Left lung (tissue), 10 donors: ENCODE data around the gene FAM131C. TPM values are rescaled to one million over a fixed set of nuclear protein-coding genes. Genes with fewer than 3 reads are reported as not detected.
"Not testable (repeated sequence)": the region's sequence is repeated elsewhere in the genome, so short reads cannot be mapped to it uniquely, and the experiment has no call there.

Experiments used
- ATAC-seq: fragments of 200-7000 bp; cut with Tn5 transposase; one replicate; pipeline ENCODE4 v1.9.1; 2020; ENCODE audit warnings: moderate library complexity
- DNase-seq, 4 donors: peaks; one replicate each; pipeline ENCODE4 v3.0.0-alpha.2; 2013 to 2020
- H3K27ac ChIP-seq, 2 donors: fragments of 200-600 bp; sonication (generic) in 1 of 2; one replicate each; pipeline versions ENCODE4 v1.5.0 to v1.8.0; 2020 to 2021
- H3K27me3 ChIP-seq, 2 donors: fragments of 200-600 bp; sonication (generic) in 1 of 2; one replicate each; pipeline versions ENCODE4 v1.5.0 to v1.8.0; 2020 to 2021
- H3K36me3 ChIP-seq, 2 donors: fragments of 200-600 bp; sonication (generic) in 1 of 2; one replicate each; pipeline versions ENCODE4 v1.5.0 to v1.8.0; 2020 to 2021
- H3K4me1 ChIP-seq, 2 donors: fragments of 200-600 bp; one replicate each; pipeline ENCODE4 v1.8.0; 2021
- H3K4me3 ChIP-seq, 2 donors: fragments of 200-600 bp; sonication (generic) in 1 of 2; one replicate each; pipeline versions ENCODE4 v1.5.0 to v1.8.0; 2020 to 2021; ENCODE audit warnings: mild to moderate bottlenecking in 1 of 2
- H3K9me3 ChIP-seq, 2 donors: fragments of 200-600 bp; sonication (generic) in 1 of 2; one replicate each; pipeline versions ENCODE4 v1.5.0 to v1.8.0; 2020 to 2021
- CTCF ChIP-seq, 2 donors: fragments of 200-600 bp; sonication (generic) in 1 of 2; IDR thresholded peaks; one replicate each; pipeline versions ENCODE4 v1.5.0 to v1.8.0; 2021; ENCODE audit warnings: antibody characterized with exemption in 2 of 2
- intact Hi-C, 2 donors: fragments of 100-400 bp; cut with DNase I; formaldehyde crosslinking; loops; one replicate each; pipeline versions ENCODE4 v1.11.2 to v1.14.2; 2022
- polyA plus RNA-seq, 6 donors: library from polyadenylated mRNA; unstranded; fragments of 120-200 nt; gene quantifications; one replicate each; pipeline ENCODE4 v1.2.1, GENCODE V29; 2013; ENCODE audit not compliant: insufficient read length in 6 of 6
- total RNA-seq, 2 donors: library from RNA; stranded (reverse); fragmentation: NEBNext Ultra II Directional; extraction: Animal tissue kit (Norgen Biotek cat#: 25700); gene quantifications; one replicate each; pipeline ENCODE4 v1.2.1, GENCODE V29; 2021
- donor health status: DM: no; HTN: yes; CAD: no.
- donor health status: DM: no; HTN: no; CAD: no.

Gene FAM131C
- total and polyA plus RNA-seq, 8 donors = 0.08 to 0.21 (median 0.17) TPM; not detected in 4

GRCh38 chr1:16056521-16056912 lies 16.9 kb downstream of the FAM131C start:
- H3K27me3 ChIP-seq, H3K27ac ChIP-seq, ATAC-seq, H3K36me3 ChIP-seq, H3K4me3 ChIP-seq, intact Hi-C loops, DNase-seq, H3K9me3 ChIP-seq, H3K4me1 ChIP-seq: not testable (repeated sequence)

GRCh38 chr1:16055613-16056520 lies 17.6 kb downstream of the FAM131C start:
- Histone ChIP-seq H3K27ac (no peak overlapping the region), H3K4me3 (no peak overlapping the region), H3K4me1 (peaks cover 0 to 6% of the 10 kb centered on the region in 2 donors), H3K9me3 (no peaks in the 10 kb centered on the region), H3K27me3 (no peaks in the 10 kb centered on the region), H3K36me3 (no peaks in the 10 kb centered on the region)
- DNase-seq (peak; percentile 63 to 92 (median 86)), ATAC-seq (peak; percentile 97)
- intact Hi-C loops = no loop called here
- TF ChIP-seq CTCF (IDR thresholded peaks at IDR 0.05) = peak; percentile 91 to 95

GRCh38 chr1:16054598-16055540 lies 18.6 kb downstream of the FAM131C start:
- intact Hi-C loops = no loop called here
- no peaks in the 10 kb centered on the region for H3K36me3 ChIP-seq
- peaks cover 0 to 6% of the 10 kb centered on the region in 2 donors for H3K4me1 ChIP-seq
- no peak for TF ChIP-seq CTCF (IDR thresholded peaks at IDR 0.05)
- DNase-seq (no peak), ATAC-seq (no peak)
- H3K27me3 ChIP-seq = no peaks in the 10 kb centered on the region
- no peaks in the 10 kb centered on the region for H3K9me3 ChIP-seq
- no peak overlapping the region for H3K27ac ChIP-seq
- H3K4me3 ChIP-seq = no peak overlapping the region

GRCh38 chr1:16053781-16054502 lies 19.5 kb downstream of the FAM131C start:
- ATAC-seq (no peak), DNase-seq (no peak)
- intact Hi-C loops = no loop called here
- TF ChIP-seq CTCF (IDR thresholded peaks at IDR 0.05) = no peak
- no peaks in the 10 kb centered on the region for H3K36me3 ChIP-seq
- peaks cover 0 to 3% of the 10 kb centered on the region in 2 donors for H3K27me3 ChIP-seq
- peaks cover 0 to 6% of the 10 kb centered on the region in 2 donors for H3K4me1 ChIP-seq
- no peaks in the 10 kb centered on the region for H3K9me3 ChIP-seq
- no peak overlapping the region for H3K4me3 ChIP-seq
- no peak overlapping the region for H3K27ac ChIP-seq

GRCh38 chr1:16051949-16052348 lies 21.5 kb downstream of the FAM131C start:
- H3K4me3 ChIP-seq, DNase-seq, intact Hi-C loops, H3K27ac ChIP-seq, ATAC-seq, H3K9me3 ChIP-seq, H3K27me3 ChIP-seq, H3K36me3 ChIP-seq, H3K4me1 ChIP-seq: not testable (repeated sequence)
